Stimulated activated CD4-positive, alpha-beta T cell treated with anti-CD3 and anti-CD28 coated beads, TNF-alpha, amount 100 ng/mL, for 24 hours (primary cell): ENCODE measurements around the gene EPOP.
"Not testable (repeated sequence)": the region's sequence is repeated elsewhere in the genome, so short reads cannot be mapped to it uniquely, and the experiment has no call there.

ENCODE experiments used
- DNase-seq, 3 experiments: peaks; one replicate each; pipeline ENCODE4 v3.0.0-alpha.2; 2020; ENCODE audit warnings: low read depth in 3 of 3

Gene EPOP

GRCh38 chr17:38653230-38653629 is 21.5 kb downstream of the EPOP start:
- DNase-seq = no peak

- not testable (repeated sequence) for DNase-seq
Measured at GRCh38 chr17:38650653-38651173, 24.0 kb downstream of the EPOP start.

GRCh38 chr17:38637951-38638350 is 36.8 kb downstream of the EPOP start:
- no peak for DNase-seq

- DNase-seq = no peak
Measured at GRCh38 chr17:38636054-38636453, 38.7 kb downstream of the EPOP start.

GRCh38 chr17:38632334-38632733 is 42.4 kb downstream of the EPOP start:
- no peak for DNase-seq

- no peak for DNase-seq
Measured at GRCh38 chr17:38628441-38628840, 46.3 kb downstream of the EPOP start.

GRCh38 chr17:38627957-38628356 is 46.8 kb downstream of the EPOP start:
- DNase-seq = no peak

GRCh38 chr17:38626606-38627226 is 48.0 kb downstream of the EPOP start:
- not testable (repeated sequence) for DNase-seq

GRCh38 chr17:38625482-38625881 is 49.3 kb downstream of the EPOP start:
- no peak for DNase-seq

- not testable (repeated sequence) for DNase-seq
Measured at GRCh38 chr17:38624782-38625355, 49.9 kb downstream of the EPOP start.
